ENCODE measurements around the gene ERBB2. TPM values are rescaled to one million over a fixed set of nuclear protein-coding genes. Genes with fewer than 3 reads are reported as not detected.
"Not testable (repeated sequence)": the region's sequence is repeated elsewhere in the genome, so short reads cannot be mapped to it uniquely, and the experiment has no call there.

Gene ERBB2
- total RNA-seq, 2 donors from 2014 or later = 73.5 to 85.5 TPM

- H3K9me3 ChIP-seq = no peaks in the 10 kb centered on the region
- no peak for TF ChIP-seq CTCF (IDR thresholded peaks at IDR 0.05)
- H3K4me3 ChIP-seq = no peak overlapping the region
- H3K27ac ChIP-seq = no peak overlapping the region
- no peak for DNase-seq (ENCODE audit: low spot score)
- H3K27me3 ChIP-seq = no peaks in the 10 kb centered on the region
- H3K36me3 ChIP-seq = no peaks in the 10 kb centered on the region
- no peaks in the 10 kb centered on the region for H3K4me1 ChIP-seq
Observed at GRCh38 chr17:39761861-39762496, 62.1 kb downstream of the ERBB2 start.

GRCh38 chr17:39763051-39763820 lies 63.4 kb downstream of the ERBB2 start:
- no peak overlapping the region for H3K4me3 ChIP-seq
- H3K4me1 ChIP-seq = no peaks in the 10 kb centered on the region
- H3K36me3 ChIP-seq = no peaks in the 10 kb centered on the region
- no peak overlapping the region for H3K27ac ChIP-seq
- no peak for DNase-seq (ENCODE audit: low spot score)
- TF ChIP-seq CTCF (IDR thresholded peaks at IDR 0.05) = no peak
- no peaks in the 10 kb centered on the region for H3K27me3 ChIP-seq
- no peaks in the 10 kb centered on the region for H3K9me3 ChIP-seq

- H3K27ac ChIP-seq; DNase-seq (ENCODE audit: low spot score); H3K4me1 ChIP-seq; H3K27me3 ChIP-seq; H3K36me3 ChIP-seq; H3K9me3 ChIP-seq; H3K4me3 ChIP-seq: not testable (repeated sequence)
Observed at GRCh38 chr17:39764171-39764570, 64.3 kb downstream of the ERBB2 start.

- DNase-seq (ENCODE audit: low spot score) = no peak
- Histone ChIP-seq H3K27me3 (no peaks in the 10 kb centered on the region), H3K4me3 (no peak overlapping the region), H3K27ac (no peak overlapping the region), H3K4me1 (no peaks in the 10 kb centered on the region), H3K36me3 (no peaks in the 10 kb centered on the region), H3K9me3 (no peaks in the 10 kb centered on the region)
- no peak for TF ChIP-seq CTCF (IDR thresholded peaks at IDR 0.05)
Observed at GRCh38 chr17:39765175-39765574, 65.3 kb downstream of the ERBB2 start.

GRCh38 chr17:39765766-39766165 lies 65.9 kb downstream of the ERBB2 start:
- TF ChIP-seq CTCF (IDR thresholded peaks at IDR 0.05) = no peak
- H3K27me3 ChIP-seq = no peaks in the 10 kb centered on the region
- no peaks in the 10 kb centered on the region for H3K4me1 ChIP-seq
- no peaks in the 10 kb centered on the region for H3K9me3 ChIP-seq
- DNase-seq (ENCODE audit: low spot score) = no peak
- no peak overlapping the region for H3K4me3 ChIP-seq
- H3K27ac ChIP-seq = no peak overlapping the region
- H3K36me3 ChIP-seq = no peaks in the 10 kb centered on the region

- H3K27ac ChIP-seq = no peak overlapping the region
- TF ChIP-seq CTCF (IDR thresholded peaks at IDR 0.05) = no peak
- H3K4me1 ChIP-seq = no peaks in the 10 kb centered on the region
- no peak for DNase-seq (ENCODE audit: low spot score)
- H3K4me3 ChIP-seq = no peak overlapping the region
- no peaks in the 10 kb centered on the region for H3K36me3 ChIP-seq
- H3K27me3 ChIP-seq = no peaks in the 10 kb centered on the region
- H3K9me3 ChIP-seq = no peaks in the 10 kb centered on the region
Observed at GRCh38 chr17:39767147-39767546, 67.3 kb downstream of the ERBB2 start.

Data from right atrium auricular region (tissue), 2 donors.